Choroid plexus epithelial cell (primary cell): Measurements from ENCODE around the gene RUBCN.
"Not testable (repeated sequence)": the region's sequence is repeated elsewhere in the genome, so short reads cannot be mapped to it uniquely, and the experiment has no call there.

ENCODE experiments used
- DNase-seq: peaks from one replicate; pipeline ENCODE4 v3.0.0-alpha.2; 2010; ENCODE audit warnings: low read depth
- H3K4me3 ChIP-seq: 2 replicates; pipeline ENCODE4 v1.5.1; 2011; ENCODE audit warnings: low read depth, mild to moderate bottlenecking, control low read depth, low read length, moderate library complexity
- TF ChIP-seq, protein P1 (sequence below): conservative IDR thresholded peaks from 2 replicates; pipeline ENCODE4 v1.5.1; 2011; ENCODE audit warnings: low read depth, mild to moderate bottlenecking, control low read depth, inconsistent platforms, low read length, moderate library complexity

RUBCN gene

DNA sequence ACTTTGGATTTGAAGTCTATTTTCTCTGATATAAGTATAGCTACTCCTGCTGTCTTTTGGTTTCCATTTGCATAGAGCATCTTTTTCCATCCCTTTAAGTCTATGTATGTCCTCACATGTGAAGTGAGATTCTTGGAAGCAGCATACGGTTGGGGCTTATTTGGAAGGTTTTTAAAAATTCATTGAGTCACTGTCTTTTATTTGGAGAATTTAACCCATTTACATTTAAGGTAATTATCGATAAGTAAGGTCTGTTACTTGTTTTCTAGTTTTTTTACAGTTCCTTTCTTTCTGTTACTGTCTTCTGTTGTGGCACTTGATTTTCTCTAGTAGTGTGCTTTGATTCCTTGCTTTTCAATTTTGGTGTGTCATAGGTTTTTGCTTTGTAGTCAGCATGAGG lies 14.0 kb downstream of the RUBCN start:
- no peak for DNase-seq
- TF ChIP-seq, protein P1, sequence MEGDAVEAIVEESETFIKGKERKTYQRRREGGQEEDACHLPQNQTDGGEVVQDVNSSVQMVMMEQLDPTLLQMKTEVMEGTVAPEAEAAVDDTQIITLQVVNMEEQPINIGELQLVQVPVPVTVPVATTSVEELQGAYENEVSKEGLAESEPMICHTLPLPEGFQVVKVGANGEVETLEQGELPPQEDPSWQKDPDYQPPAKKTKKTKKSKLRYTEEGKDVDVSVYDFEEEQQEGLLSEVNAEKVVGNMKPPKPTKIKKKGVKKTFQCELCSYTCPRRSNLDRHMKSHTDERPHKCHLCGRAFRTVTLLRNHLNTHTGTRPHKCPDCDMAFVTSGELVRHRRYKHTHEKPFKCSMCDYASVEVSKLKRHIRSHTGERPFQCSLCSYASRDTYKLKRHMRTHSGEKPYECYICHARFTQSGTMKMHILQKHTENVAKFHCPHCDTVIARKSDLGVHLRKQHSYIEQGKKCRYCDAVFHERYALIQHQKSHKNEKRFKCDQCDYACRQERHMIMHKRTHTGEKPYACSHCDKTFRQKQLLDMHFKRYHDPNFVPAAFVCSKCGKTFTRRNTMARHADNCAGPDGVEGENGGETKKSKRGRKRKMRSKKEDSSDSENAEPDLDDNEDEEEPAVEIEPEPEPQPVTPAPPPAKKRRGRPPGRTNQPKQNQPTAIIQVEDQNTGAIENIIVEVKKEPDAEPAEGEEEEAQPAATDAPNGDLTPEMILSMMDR, result no peak
- H3K4me3 ChIP-seq, result no peak overlapping the region

DNA sequence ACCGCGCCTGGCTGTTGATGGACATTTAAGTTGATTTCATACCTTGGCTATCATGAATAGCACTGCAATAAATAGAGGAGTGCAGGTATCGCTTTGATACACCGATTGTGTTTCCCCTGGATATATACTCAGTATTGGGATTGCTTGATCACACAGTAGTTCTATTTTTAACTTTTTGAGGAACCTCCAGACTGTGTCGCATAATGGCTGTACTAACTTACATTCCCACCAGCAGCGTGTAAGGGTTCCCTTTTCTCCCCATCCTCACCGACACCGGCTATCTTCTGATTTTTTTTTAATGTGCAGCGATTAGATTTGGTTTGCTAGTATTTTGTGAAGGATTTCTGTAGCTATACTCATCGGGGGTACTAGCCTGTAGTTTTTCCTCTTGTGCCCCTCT lies 16.0 kb downstream of the RUBCN start:
- no peak overlapping the region for H3K4me3 ChIP-seq
- DNase-seq, result no peak
- TF ChIP-seq, protein P1, result no peak

DNA sequence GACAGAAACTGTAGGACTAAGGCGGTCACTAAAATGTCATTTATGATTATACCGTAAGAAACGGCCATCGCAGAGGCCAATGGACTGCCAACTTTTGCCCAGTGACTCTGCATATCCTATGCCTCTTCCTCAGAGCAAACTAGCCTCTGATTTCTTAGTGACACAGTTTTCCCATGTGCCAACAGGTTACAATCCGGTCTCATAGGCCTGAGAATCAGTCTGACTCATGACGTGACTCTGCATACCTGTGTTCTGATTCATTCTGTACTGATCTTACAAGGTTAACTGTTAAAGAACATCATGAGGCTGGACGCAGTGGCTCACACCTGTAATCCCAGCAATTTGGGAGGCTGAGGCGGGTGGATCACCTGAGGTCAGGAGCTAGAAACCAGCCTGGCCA lies 17.8 kb downstream of the RUBCN start:
- DNase-seq, result peak; percentile 89
- TF ChIP-seq, protein P1, result no peak
- H3K4me3 ChIP-seq, result no peak overlapping the region

DNA sequence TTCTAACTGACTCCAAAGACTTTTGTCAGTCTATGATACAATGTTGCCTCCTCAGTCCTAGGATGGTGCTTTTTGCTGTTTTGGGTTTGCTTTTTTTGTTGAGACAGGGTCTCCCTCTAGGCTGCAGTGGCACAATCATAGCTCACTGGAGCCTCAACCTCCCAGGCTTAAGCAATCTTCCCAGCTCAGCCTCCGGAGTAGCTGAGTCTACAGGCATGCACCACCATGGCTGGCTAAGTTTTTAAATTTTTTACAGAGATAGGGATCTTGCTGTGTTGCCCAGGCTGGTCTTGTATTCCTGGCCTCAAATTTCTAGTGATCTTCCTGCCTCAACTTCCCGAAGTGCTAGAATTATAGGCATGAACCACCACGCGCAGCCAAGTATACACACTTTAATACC lies 22.5 kb downstream of the RUBCN start:
- TF ChIP-seq, protein P1, result no peak
- DNase-seq, result no peak
- H3K4me3 ChIP-seq, result no peak overlapping the region

DNA sequence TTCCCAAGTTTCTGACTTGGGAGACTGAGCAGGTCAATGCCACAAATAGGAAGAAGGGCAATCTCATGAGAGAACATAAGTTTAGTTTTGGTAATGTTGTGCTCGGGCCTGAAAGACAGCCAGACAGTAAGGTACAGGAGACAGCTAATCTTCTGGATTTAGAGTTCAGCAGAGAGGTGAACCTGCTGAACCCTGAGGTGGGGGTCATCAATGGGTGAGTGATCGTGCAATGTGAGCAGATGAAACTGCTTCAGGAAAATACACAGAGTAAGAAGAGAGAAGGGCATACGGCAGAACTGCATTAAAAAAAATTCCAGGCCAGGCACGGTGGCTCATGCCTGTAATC lies 23.3 kb downstream of the RUBCN start:
- DNase-seq, result no peak
- TF ChIP-seq, protein P1, result no peak
- no peak overlapping the region for H3K4me3 ChIP-seq

DNA sequence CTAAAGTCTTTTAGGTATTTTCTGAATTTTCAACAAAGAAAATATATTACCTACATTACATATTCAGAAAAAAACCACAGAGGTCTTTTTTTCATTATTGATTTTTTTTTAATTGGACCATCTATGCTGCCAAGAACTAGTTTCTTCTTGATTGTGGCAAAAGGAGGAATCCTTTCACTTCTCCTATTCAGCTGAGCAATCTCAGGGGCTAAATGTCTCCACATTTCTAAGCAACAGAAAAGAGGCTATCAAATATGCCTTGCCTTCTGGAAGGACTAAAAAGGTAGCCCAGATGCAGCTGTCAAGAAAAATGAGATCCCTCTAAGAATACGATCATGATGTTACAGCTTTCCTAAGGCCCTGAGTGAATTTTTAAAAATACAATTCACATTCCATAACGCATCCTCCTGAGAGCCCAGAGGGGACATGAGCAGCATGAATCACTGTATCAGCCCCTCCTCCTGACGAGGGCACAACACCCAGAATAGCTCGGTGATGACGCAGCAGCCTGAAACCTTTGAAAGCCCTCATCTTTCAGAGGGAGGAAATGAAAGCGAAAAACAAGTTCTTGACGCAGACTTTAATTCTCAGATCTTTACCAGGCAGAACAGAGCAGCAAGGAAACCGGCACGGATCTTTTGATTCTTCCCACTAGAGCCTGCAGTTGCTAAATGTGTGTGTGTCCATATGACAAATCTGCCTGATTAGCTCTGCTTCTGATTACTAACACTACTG lies 24.6 kb downstream of the RUBCN start:
- H3K4me3 ChIP-seq, result peak overlapping the region; percentile 41
- TF ChIP-seq, protein P1, result no peak
- DNase-seq, result peak; percentile 99

DNA sequence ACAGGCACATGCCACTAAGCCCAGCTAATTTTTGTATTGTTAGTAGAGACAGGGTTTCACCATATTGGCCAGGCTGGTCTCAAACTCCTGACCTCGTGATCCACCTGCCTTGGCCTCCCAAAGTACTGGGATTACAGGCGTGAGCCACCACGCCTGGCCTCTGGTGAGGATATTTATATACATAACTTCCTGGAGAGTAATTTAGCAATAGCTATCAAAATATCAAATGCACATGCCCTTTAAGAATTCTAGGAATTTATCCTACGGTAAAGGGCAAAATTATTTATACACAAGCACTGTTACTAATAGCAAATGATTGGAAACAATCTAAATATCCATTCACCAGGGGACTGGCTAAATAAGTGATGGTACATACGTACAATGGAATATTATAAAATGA lies 25.7 kb downstream of the RUBCN start:
- peak; percentile 57 for DNase-seq
- H3K4me3 ChIP-seq, result not testable (repeated sequence)

DNA sequence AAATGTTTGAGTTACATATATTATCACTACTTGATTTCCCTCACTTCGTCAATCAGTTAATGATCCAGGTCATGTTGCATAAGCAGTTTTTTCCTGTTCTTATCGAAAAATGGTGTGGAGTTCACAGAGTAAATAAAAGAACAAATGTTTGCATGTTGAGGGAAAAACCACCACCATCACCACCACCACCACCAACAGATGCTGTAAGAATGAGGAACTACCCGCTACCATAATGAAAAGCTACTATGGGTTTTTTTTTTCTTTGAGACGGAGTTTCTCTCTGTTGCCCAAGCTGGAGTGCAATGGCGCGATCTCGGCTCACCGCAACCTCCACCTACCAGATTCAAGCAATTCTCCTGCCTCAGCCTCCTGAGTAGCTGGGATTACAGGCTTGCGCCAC lies 27.6 kb downstream of the RUBCN start:
- TF ChIP-seq, protein P1, result no peak
- H3K4me3 ChIP-seq, result no peak overlapping the region
- no peak for DNase-seq
